H1 (cell line): ENCODE measurements around the gene HLF. TPM values are rescaled to one million over a fixed set of nuclear protein-coding genes. Genes with fewer than 3 reads are reported as not detected.
A peak's percentile ranks its signal among the peaks of the same experiment; 100 is the strongest.

Experiments
- CTCF ChIA-PET: fragments of 300-600 bp; sonication (Branson Sonifier 250); formaldehyde crosslinking; loops from one replicate; lab custom pipeline; 2021; ENCODE audit not compliant: partially characterized antibody; lab: Charles Lee
- POLR2A ChIA-PET: fragments of 300-600 bp; sonication (Branson Sonifier 250); formaldehyde crosslinking; loops from one replicate; lab custom pipeline; 2021; ENCODE audit warnings: inconsistent platforms; ENCODE audit not compliant: partially characterized antibody; lab: Charles Lee
- DNase-seq, 2 experiments: peaks; one replicate each; pipeline versions ENCODE4 v3.0.0 to v3.0.0-alpha.2; 2010 to 2022; ENCODE audit warnings: low spot score in 2 of 2, low read depth in 1 of 2, mixed read lengths in 1 of 2
- FAIRE-seq: peaks from 2 replicates; lab custom pipeline; 2011; peaks lifted over from hg19 to GRCh38; lab: Jason Lieb, UNC
- H2AFZ ChIP-seq: 2 replicates; pipeline ENCODE4 v1.8.1; 2012; ENCODE audit warnings: low read length, inconsistent platforms
- H2AK5ac ChIP-seq: 2 replicates; pipeline ENCODE4 v1.6.1; 2013; ENCODE audit warnings: low read depth, low read length
- H2BK120ac ChIP-seq: replicated peaks from 2 replicates; pipeline ENCODE3; 2013; ENCODE audit warnings: low read depth, low read length, inconsistent platforms
- H2BK12ac ChIP-seq: 2 replicates; pipeline ENCODE4 v1.6.1; 2013; ENCODE audit warnings: low read depth, low read length
- H2BK15ac ChIP-seq: 2 replicates; pipeline ENCODE4 v1.6.1; 2013; ENCODE audit warnings: low read length
- H2BK20ac ChIP-seq: 2 replicates; pipeline ENCODE4 v1.6.1; 2013; ENCODE audit warnings: low read length
- H2BK5ac ChIP-seq: 2 replicates; pipeline ENCODE4 v1.6.1; 2013; ENCODE audit warnings: low read depth, low read length
- H3K14ac ChIP-seq: 2 replicates; pipeline ENCODE4 v1.6.1; 2013; ENCODE audit warnings: inconsistent platforms; ENCODE audit not compliant: insufficient read length
- H3K18ac ChIP-seq: 2 replicates; pipeline ENCODE4 v1.6.1; 2013; ENCODE audit warnings: low read length; ENCODE audit errors: extremely low read depth
- H3K23ac ChIP-seq: 2 replicates; pipeline ENCODE4 v1.6.1; 2013; ENCODE audit warnings: inconsistent platforms; ENCODE audit not compliant: insufficient read length
- H3K23me2 ChIP-seq: 2 replicates; pipeline ENCODE4 v1.6.1; 2013; ENCODE audit warnings: low read depth, low read length
- H3K27ac ChIP-seq: 2 replicates; pipeline ENCODE4 v1.6.1; 2011; ENCODE audit warnings: low read depth, low read length, inconsistent platforms
- H3K27me3 ChIP-seq, 4 experiments: replicated peaks in 1 of 4; 1 replicate in 1 of 4; 2 replicates in 3 of 4; pipeline versions ENCODE4 v1.6.1 to v1.8.1; 2011 to 2013; ENCODE audit warnings: low read length in 3 of 4, mild to moderate bottlenecking in 3 of 4, inconsistent platforms in 2 of 4, mixed read lengths in 2 of 4, moderate library complexity in 1 of 4; ENCODE audit not compliant: control insufficient read depth in 3 of 4, insufficient read depth in 3 of 4; ENCODE audit errors: extremely low read depth in 1 of 4
- H3K36me3 ChIP-seq, 4 experiments: 2 replicates each; pipeline versions ENCODE4 v1.6.1 to v1.8.1; 2011 to 2013; ENCODE audit warnings: mild to moderate bottlenecking in 4 of 4, low read length in 3 of 4, moderate library complexity in 2 of 4, control low read depth in 1 of 4, inconsistent platforms in 1 of 4; ENCODE audit not compliant: insufficient read depth in 4 of 4, control insufficient read depth in 2 of 4
- H3K4ac ChIP-seq: replicated peaks from 2 replicates; pipeline ENCODE3; 2013; ENCODE audit warnings: low read length, low read depth, mixed read lengths, inconsistent platforms; ENCODE audit not compliant: insufficient read length
- H3K4me1 ChIP-seq, 4 experiments: replicated peaks in 1 of 4; 1 replicate in 1 of 4; 2 replicates in 3 of 4; pipeline versions ENCODE4 v1.6.1 to v1.8.1; 2011 to 2013; ENCODE audit warnings: low read length in 3 of 4, inconsistent platforms in 2 of 4, mixed read lengths in 1 of 4; ENCODE audit not compliant: insufficient read depth in 4 of 4, control insufficient read depth in 3 of 4
- H3K4me2 ChIP-seq, 2 experiments: 2 replicates each; pipeline versions ENCODE4 v1.6.1 to v1.8.1; 2011 to 2013; ENCODE audit warnings: low read depth in 2 of 2, low read length in 2 of 2, control low read depth in 1 of 2, inconsistent platforms in 1 of 2, mild to moderate bottlenecking in 1 of 2; ENCODE audit not compliant: insufficient read depth in 1 of 2
- H3K4me3 ChIP-seq, 4 experiments: fragments of 200-600, 300-600 bp in 1 of 4; sonication (generic), shearing (Covaris generic), sonication (Bioruptor Twin) in 1 of 4; 2 replicates each; pipeline versions ENCODE4 v1.5.1 to v1.8.1; 2011 to 2016; ENCODE audit warnings: low read length in 4 of 4, low read depth in 3 of 4, control low read depth in 2 of 4, inconsistent platforms in 2 of 4, mild to moderate bottlenecking in 2 of 4, mixed read lengths in 1 of 4, moderate library complexity in 1 of 4; ENCODE audit not compliant: insufficient read depth in 2 of 4; ENCODE audit errors: extremely low read depth in 1 of 4
- H3K56ac ChIP-seq: replicated peaks from 2 replicates; pipeline ENCODE3; 2013; ENCODE audit warnings: low read depth, mild to moderate bottlenecking, mixed read lengths, low read length, inconsistent platforms; ENCODE audit not compliant: insufficient read length
- H3K79me1 ChIP-seq: 2 replicates; pipeline ENCODE4 v1.6.1; 2013; ENCODE audit warnings: low read depth, low read length, control low read depth
- H3K79me2 ChIP-seq, 2 experiments: 2 replicates each; pipeline versions ENCODE4 v1.6.1 to v1.8.1; 2012 to 2013; ENCODE audit warnings: low read length in 2 of 2, mild to moderate bottlenecking in 2 of 2, inconsistent platforms in 1 of 2; ENCODE audit not compliant: insufficient read depth in 2 of 2, control insufficient read depth in 1 of 2
- H3K9ac ChIP-seq, 4 experiments: replicated peaks in 1 of 4; 1 replicate in 1 of 4; 2 replicates in 3 of 4; pipeline versions ENCODE4 v1.6.1 to v1.8.1; 2011 to 2013; ENCODE audit warnings: low read depth in 3 of 4, low read length in 3 of 4, control low read depth in 2 of 4, mild to moderate bottlenecking in 2 of 4, moderate library complexity in 2 of 4, inconsistent platforms in 1 of 4; ENCODE audit errors: extremely low read depth in 1 of 4
- H3K9me3 ChIP-seq, 2 experiments: 2 replicates each; pipeline versions ENCODE4 v1.6.1 to v1.8.1; 2012 to 2013; ENCODE audit warnings: mild to moderate bottlenecking in 2 of 2, moderate library complexity in 2 of 2, control low read depth in 1 of 2, inconsistent platforms in 1 of 2, low read depth in 1 of 2, low read length in 1 of 2, mixed read lengths in 1 of 2; ENCODE audit not compliant: insufficient read depth in 2 of 2
- H4K20me1 ChIP-seq, 2 experiments: replicated peaks in 1 of 2; 2 replicates each; pipeline versions ENCODE3 to v1.8.1; 2011 to 2013; ENCODE audit warnings: inconsistent platforms in 2 of 2, low read length in 2 of 2, mild to moderate bottlenecking in 1 of 2; ENCODE audit not compliant: insufficient read depth in 2 of 2, control insufficient read depth in 1 of 2
- H4K5ac ChIP-seq: 2 replicates; pipeline ENCODE4 v1.6.1; 2013; ENCODE audit warnings: low read length, low read depth, mixed read lengths, inconsistent platforms; ENCODE audit not compliant: insufficient read length
- H4K8ac ChIP-seq: 2 replicates; pipeline ENCODE4 v1.8.0; 2013; ENCODE audit warnings: mild to moderate bottlenecking, moderate library complexity, low read length, inconsistent platforms; ENCODE audit not compliant: insufficient read depth; ENCODE audit errors: extremely low read depth
- H4K91ac ChIP-seq: replicated peaks from 2 replicates; pipeline ENCODE3; 2013; ENCODE audit warnings: low read length, mixed read lengths, inconsistent platforms; ENCODE audit not compliant: insufficient read length
- CBX8 ChIP-seq: fragments of 300-800, 300-1000 bp; sonication (generic); IDR thresholded peaks from 2 replicates; pipeline ENCODE4 v1.7.1; 2016; ENCODE audit warnings: low read depth, low read length, borderline replicate concordance
- CEBPB ChIP-seq: IDR thresholded peaks from 2 replicates; pipeline ENCODE4 v1.6.1; 2012; ENCODE audit warnings: low read depth, low read length
- CTCF ChIP-seq, 3 experiments: IDR thresholded peaks; 1 replicate in 2 of 3; 2 replicates in 1 of 3; pipeline versions ENCODE4 v1.5.1 to v1.6.1; 2011; ENCODE audit warnings: low read length in 3 of 3, mild to moderate bottlenecking in 3 of 3, inconsistent platforms in 2 of 3, low read depth in 1 of 3, moderate library complexity in 1 of 3; ENCODE audit not compliant: insufficient read depth in 1 of 3; ENCODE audit errors: control extremely low read depth in 1 of 3
- JUN ChIP-seq: IDR thresholded peaks from 2 replicates; pipeline ENCODE4 v1.6.1; 2011; ENCODE audit warnings: low read depth, mild to moderate bottlenecking, improper control_type of control experiment, low read length
- RAD21 ChIP-seq, 2 experiments: IDR thresholded peaks in 1 of 2; conservative IDR thresholded peaks in 1 of 2; 2 replicates each; pipeline ENCODE4 v1.6.1; 2011; ENCODE audit warnings: low read depth in 2 of 2, low read length in 2 of 2, improper control_type of control experiment in 1 of 2, inconsistent platforms in 1 of 2, mild to moderate bottlenecking in 1 of 2, moderate library complexity in 1 of 2
- SIN3A ChIP-seq, 2 experiments: IDR thresholded peaks in 1 of 2; conservative IDR thresholded peaks in 1 of 2; 2 replicates each; pipeline ENCODE4 v1.6.1; 2011 to 2012; ENCODE audit warnings: low read length in 2 of 2, improper control_type of control experiment in 1 of 2, low read depth in 1 of 2, mild to moderate bottlenecking in 1 of 2
- YY1 ChIP-seq: IDR thresholded peaks from 2 replicates; pipeline ENCODE4 v1.6.1; 2011; ENCODE audit warnings: low read depth, mild to moderate bottlenecking, low read length
- WGBS, 2 experiments: shearing (Covaris generic) in 1 of 2; methylation state at CpG; one replicate each; pipeline versions ENCODE4 v1.1.6 to v1.1.7; 2013 to 2015; ENCODE audit warnings: low lambda C conversion rate in 2 of 2, mixed read lengths in 2 of 2, inconsistent platforms in 1 of 2, low coverage in 1 of 2, missing lambda C conversion rate in 1 of 2; ENCODE audit not compliant: insufficient replicate concordance in 2 of 2, insufficient coverage in 1 of 2, insufficient read length in 1 of 2; ENCODE audit errors: extremely low coverage in 1 of 2, missing lambda C conversion rate in 1 of 2; 5-methylcytosine and 5-hydroxymethylcytosine counted together
- polyA plus RNA-seq, 7 experiments: library from polyadenylated mRNA; depleted of rRNA in 3 of 7; stranded (reverse) in 5 of 7; unstranded in 2 of 7; fragments of >200 nt in 5 of 7; fragments of 200-250 nt in 2 of 7; gene quantifications; 1 replicate in 5 of 7; 2 replicates in 1 of 7; 4 replicates in 1 of 7; pipeline versions ENCODE4 v1.2.1 to v1.2.3, GENCODE V29; 2011 to 2013; ENCODE audit warnings: missing spikeins in 2 of 7, mixed read lengths in 2 of 7
- total RNA-seq: library from RNA; stranded (reverse); fragmentation: NEBNext Ultra II Directional; extraction: Animal tissue kit (Norgen Biotek cat#: 25700); gene quantifications from 2 replicates; pipeline ENCODE4 v1.2.1, GENCODE V29; 2021

Gene HLF
- total and polyA plus RNA-seq, 2 of the 8 experiments (the other 6 are each of a cell fraction or from before 2014, with no cell fraction given) = 0.39 to 0.60 TPM

- Histone ChIP-seq H2BK12ac (peak overlapping the region; percentile 10; the same call in 1 of the 2 replicates), H2BK120ac (peak overlapping the region; percentile 9), H3K79me2 (no peaks in the 10 kb centered on the region), H3K23me2 (no peaks in the 10 kb centered on the region), H3K79me1 (no peaks in the 10 kb centered on the region), H4K20me1 (no peaks in the 10 kb centered on the region), H3K18ac (no peak overlapping the region; the same call in 1 of the 2 replicates), H2BK15ac (no peak overlapping the region), H4K5ac (no peak overlapping the region), H2AK5ac (no peak overlapping the region), H3K4me1 (peaks cover 0 to 5% (median 3%) of the 10 kb centered on the region in 4 experiments; a peak in 5 of 7 replicates), H3K27ac (no peak overlapping the region), H2BK20ac (peak overlapping the region; percentile 54; the same call in 1 of the 2 replicates), H3K36me3 (no peaks in the 10 kb centered on the region), H3K14ac (no peak overlapping the region), H2BK5ac (no peak overlapping the region), H2AFZ (peak overlapping the region; percentile 93), H3K23ac (no peak overlapping the region), H3K4ac (no peak overlapping the region), H3K27me3 (no peaks in the 10 kb centered on the region), H3K9me3 (peaks cover 2 to 3% of the 10 kb centered on the region in 2 experiments; a peak in 1 of 4 replicates), H4K91ac (peak overlapping the region; percentile 8), H4K8ac (no peak overlapping the region), H3K9ac (no peak overlapping the region), H3K4me3 (no peak overlapping the region), H3K56ac (no peak overlapping the region), H3K4me2 (no peak overlapping the region)
- POLR2A ChIA-PET = no interaction called here
- DNase-seq (peak in 1 of 2 experiments; percentile 57), FAIRE-seq (peak; percentile 83)
- CTCF ChIA-PET = interaction anchor here (0.6 to 5.3 kb wide), 46 partner anchors 7 to 445 kb away, joined by 3 to 39 read pairs (median 4); no protein-coding TSS in a partner anchor
- no peak for TF ChIP-seq CEBPB
- TF ChIP-seq YY1 = peak; percentile 65
- TF ChIP-seq CBX8 = no peak
- peak; percentile 58 to 76 (median 67) for TF ChIP-seq CTCF (IDR thresholded peaks at IDR 0.05; ENCODE audit: control extremely low read depth in 1 of 3, insufficient read depth in 1 of 3, low read depth in 1 of 3, low read length in 3 of 3)
- TF ChIP-seq JUN = no peak
- peak; percentile 72 to 77 for TF ChIP-seq RAD21 (IDR thresholded peaks at IDR 0.05 in 1 of 2, conservative IDR thresholded peaks at IDR 0.05 in 1 of 2; ENCODE audit: low read depth in 2 of 2, low read length in 2 of 2)
- no peak for TF ChIP-seq SIN3A (conservative IDR thresholded peaks at IDR 0.05 in 1 of 2, IDR thresholded peaks at IDR 0.05 in 1 of 2; ENCODE audit: low read depth in 1 of 2, low read length in 2 of 2)
- 36% methylated on average over 10 of the region's 10 CpGs; no CpG with 5 or more reads in 1 of the 2 experiments for WGBS, 2 experiments
Measured at GRCh38 chr17:55348749-55349354, 84.1 kb downstream of the HLF start.
